ENCODE measurements around the gene PLD1.

The PLD1 gene

DNA sequence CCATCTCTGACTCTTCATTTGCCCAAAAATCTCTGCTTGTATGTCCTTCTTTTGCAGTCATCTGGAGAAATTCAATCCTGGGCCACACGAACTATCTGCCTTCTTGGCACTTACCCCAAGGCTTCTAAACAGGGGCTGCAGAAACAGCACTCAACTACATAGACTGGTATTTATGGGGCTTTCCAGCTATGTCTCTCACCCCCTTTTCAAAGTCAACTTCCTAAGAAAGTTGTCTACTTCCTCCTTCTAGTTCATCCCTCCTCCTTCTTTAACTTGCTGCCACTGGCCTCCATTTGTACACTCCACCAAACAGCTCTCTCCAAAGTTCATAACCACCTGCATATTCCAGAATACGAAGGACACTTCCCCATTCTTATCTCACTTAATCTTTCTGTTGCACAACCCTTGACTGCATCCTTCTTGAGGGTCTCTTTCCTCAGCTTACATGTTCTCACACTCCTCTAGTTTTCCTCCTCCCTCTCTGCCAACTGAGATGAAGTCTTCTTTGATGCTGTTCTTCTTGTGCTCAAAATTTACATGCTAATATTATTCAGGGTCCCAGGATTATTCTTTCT lies 55.2 kb downstream of the PLD1 start:
- H3K27ac ChIP-seq, result no peak overlapping the region

DNA sequence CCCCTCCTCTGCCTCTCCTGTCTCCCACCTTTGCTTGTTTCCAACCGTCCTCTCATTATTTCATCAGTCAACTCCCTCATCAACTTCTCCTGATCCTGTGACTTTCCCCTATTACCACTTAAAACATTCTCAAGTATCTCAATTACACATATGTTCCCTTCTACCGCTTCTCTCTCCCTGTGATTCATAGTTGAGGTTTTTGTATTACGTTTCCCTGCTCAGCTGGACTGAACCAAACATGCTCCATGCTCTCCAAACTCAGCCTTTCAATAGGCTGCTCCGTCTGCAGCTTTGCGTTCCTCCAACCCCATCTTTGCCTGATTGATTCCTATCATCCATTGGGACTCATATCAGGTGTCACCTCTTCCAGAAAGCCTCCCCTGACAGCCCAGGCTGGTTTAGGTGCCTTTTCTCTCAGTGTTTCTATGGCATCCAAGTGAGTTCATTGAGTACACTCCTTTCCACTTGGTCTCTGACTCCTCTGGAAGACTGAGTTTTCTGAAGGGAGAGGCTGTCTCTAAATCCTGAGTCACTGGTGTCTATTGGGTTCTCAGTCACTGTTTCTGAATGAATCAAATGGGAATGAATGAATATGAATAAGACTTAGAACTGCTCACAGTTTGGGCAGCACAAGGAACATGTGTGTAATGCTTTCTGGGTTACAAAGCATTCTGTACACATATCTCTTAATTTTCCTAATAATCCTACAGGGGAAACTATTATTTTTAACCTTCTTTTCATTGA lies 56.4 kb downstream of the PLD1 start:
- TF ChIP-seq CTCF (IDR thresholded peaks at IDR 0.05), result no peak
- H3K4me3 ChIP-seq, result no peak overlapping the region
- no peak for DNase-seq (ENCODE audit: low spot score)
- H3K27ac ChIP-seq, result peak overlapping the region in 1 of 2 donors; percentile 8

More for the DNA sequence above, 55.2 kb downstream of the PLD1 start:
- no peak overlapping the region for H3K4me3 ChIP-seq
- no peak for TF ChIP-seq CTCF (IDR thresholded peaks at IDR 0.05)
- DNase-seq (ENCODE audit: low spot score), result no peak

GRCh38 chr3:171753025-171753472 lies 57.2 kb downstream of the PLD1 start:
- Histone ChIP-seq H3K4me3 (no peak overlapping the region), H3K27ac (no peak overlapping the region)
- TF ChIP-seq CTCF (IDR thresholded peaks at IDR 0.05), result no peak
- DNase-seq (ENCODE audit: low spot score), result no peak

- H3K4me3 ChIP-seq, result no peak overlapping the region
- TF ChIP-seq CTCF (IDR thresholded peaks at IDR 0.05), result no peak
- no peak for DNase-seq (ENCODE audit: low spot score)
- H3K27ac ChIP-seq, result no peak overlapping the region
These were observed 58.0 kb downstream of the PLD1 start for GRCh38 chr3:171752329-171752728.

- no peak for TF ChIP-seq CTCF (IDR thresholded peaks at IDR 0.05)
- DNase-seq (ENCODE audit: low spot score), result no peak
- Histone ChIP-seq H3K27ac (no peak overlapping the region), H3K4me3 (peak overlapping the region; percentile 45)
These were observed 61.2 kb downstream of the PLD1 start for GRCh38 chr3:171749124-171749523.

DNA sequence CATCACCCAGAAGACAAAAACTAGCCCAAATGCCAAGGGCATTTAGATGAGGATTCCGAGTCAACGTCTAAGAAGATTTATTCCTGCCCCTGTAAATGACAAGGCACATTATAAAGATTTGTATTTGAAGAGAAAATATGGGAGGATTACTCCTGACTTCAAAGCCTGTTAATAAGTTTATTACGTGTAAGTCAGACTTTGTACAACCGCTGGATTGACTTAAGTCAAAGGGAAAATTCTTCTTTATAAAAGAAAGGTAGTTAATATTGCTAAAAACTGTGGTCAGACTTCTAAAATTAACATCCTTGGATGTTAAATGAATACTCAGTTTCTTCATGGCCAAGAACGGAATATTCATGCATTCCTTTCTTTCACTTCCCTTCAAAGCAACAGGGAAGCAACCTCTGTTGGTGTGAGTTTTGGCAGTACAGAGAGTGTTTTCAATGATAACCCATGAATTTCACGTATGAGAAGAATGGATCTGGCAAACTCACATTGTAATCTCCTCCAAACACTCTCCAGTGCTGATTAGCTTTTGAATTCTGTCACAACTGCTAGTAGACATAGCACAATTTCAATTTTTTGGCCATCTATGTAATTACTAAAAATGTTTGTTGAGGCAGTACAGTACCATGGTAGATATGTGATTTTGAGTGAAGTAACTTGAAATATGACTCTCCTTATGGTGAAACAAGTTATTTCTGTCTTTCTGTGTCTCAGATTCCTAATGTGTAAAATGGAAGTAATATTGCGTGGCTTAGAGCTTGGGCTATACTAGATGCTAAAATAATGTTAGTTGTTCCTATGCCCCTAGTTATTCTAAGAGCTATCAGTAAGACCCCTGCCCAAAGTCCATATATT lies 62.0 kb downstream of the PLD1 start:
- no peak for TF ChIP-seq CTCF (IDR thresholded peaks at IDR 0.05)
- H3K4me3 ChIP-seq, result peak overlapping the region; percentile 45
- no peak for DNase-seq (ENCODE audit: low spot score)
- peak overlapping the region; percentile 8 to 59 for H3K27ac ChIP-seq
